H1 (cell line): ENCODE measurements around the gene ANKS1B. TPM values are rescaled to one million over a fixed set of nuclear protein-coding genes. Genes with fewer than 3 reads are reported as not detected.

Experiments
- CTCF ChIA-PET: fragments of 300-600 bp; sonication (Branson Sonifier 250); formaldehyde crosslinking; loops from one replicate; lab custom pipeline; 2021; ENCODE audit not compliant: partially characterized antibody; lab: Charles Lee
- POLR2A ChIA-PET: fragments of 300-600 bp; sonication (Branson Sonifier 250); formaldehyde crosslinking; loops from one replicate; lab custom pipeline; 2021; ENCODE audit warnings: inconsistent platforms; ENCODE audit not compliant: partially characterized antibody; lab: Charles Lee
- DNase-seq, 2 experiments: peaks; one replicate each; pipeline versions ENCODE4 v3.0.0 to v3.0.0-alpha.2; 2010 to 2022; ENCODE audit warnings: low spot score in 2 of 2, low read depth in 1 of 2, mixed read lengths in 1 of 2
- FAIRE-seq: peaks from 2 replicates; lab custom pipeline; 2011; peaks lifted over from hg19 to GRCh38; lab: Jason Lieb, UNC
- H2AFZ ChIP-seq: 2 replicates; pipeline ENCODE4 v1.8.1; 2012; ENCODE audit warnings: low read length, inconsistent platforms
- H2AK5ac ChIP-seq: 2 replicates; pipeline ENCODE4 v1.6.1; 2013; ENCODE audit warnings: low read depth, low read length
- H2BK120ac ChIP-seq: replicated peaks from 2 replicates; pipeline ENCODE3; 2013; ENCODE audit warnings: low read depth, low read length, inconsistent platforms
- H2BK12ac ChIP-seq: 2 replicates; pipeline ENCODE4 v1.6.1; 2013; ENCODE audit warnings: low read depth, low read length
- H2BK15ac ChIP-seq: 2 replicates; pipeline ENCODE4 v1.6.1; 2013; ENCODE audit warnings: low read length
- H2BK20ac ChIP-seq: 2 replicates; pipeline ENCODE4 v1.6.1; 2013; ENCODE audit warnings: low read length
- H2BK5ac ChIP-seq: 2 replicates; pipeline ENCODE4 v1.6.1; 2013; ENCODE audit warnings: low read depth, low read length
- H3K14ac ChIP-seq: 2 replicates; pipeline ENCODE4 v1.6.1; 2013; ENCODE audit warnings: inconsistent platforms; ENCODE audit not compliant: insufficient read length
- H3K18ac ChIP-seq: 2 replicates; pipeline ENCODE4 v1.6.1; 2013; ENCODE audit warnings: low read length; ENCODE audit errors: extremely low read depth
- H3K23ac ChIP-seq: 2 replicates; pipeline ENCODE4 v1.6.1; 2013; ENCODE audit warnings: inconsistent platforms; ENCODE audit not compliant: insufficient read length
- H3K23me2 ChIP-seq: 2 replicates; pipeline ENCODE4 v1.6.1; 2013; ENCODE audit warnings: low read depth, low read length
- H3K27ac ChIP-seq: 2 replicates; pipeline ENCODE4 v1.6.1; 2011; ENCODE audit warnings: low read depth, low read length, inconsistent platforms
- H3K27me3 ChIP-seq, 4 experiments: replicated peaks in 1 of 4; 1 replicate in 1 of 4; 2 replicates in 3 of 4; pipeline versions ENCODE4 v1.6.1 to v1.8.1; 2011 to 2013; ENCODE audit warnings: low read length in 3 of 4, mild to moderate bottlenecking in 3 of 4, inconsistent platforms in 2 of 4, mixed read lengths in 2 of 4, moderate library complexity in 1 of 4; ENCODE audit not compliant: control insufficient read depth in 3 of 4, insufficient read depth in 3 of 4; ENCODE audit errors: extremely low read depth in 1 of 4
- H3K36me3 ChIP-seq, 4 experiments: 2 replicates each; pipeline versions ENCODE4 v1.6.1 to v1.8.1; 2011 to 2013; ENCODE audit warnings: mild to moderate bottlenecking in 4 of 4, low read length in 3 of 4, moderate library complexity in 2 of 4, control low read depth in 1 of 4, inconsistent platforms in 1 of 4; ENCODE audit not compliant: insufficient read depth in 4 of 4, control insufficient read depth in 2 of 4
- H3K4ac ChIP-seq: replicated peaks from 2 replicates; pipeline ENCODE3; 2013; ENCODE audit warnings: low read length, low read depth, mixed read lengths, inconsistent platforms; ENCODE audit not compliant: insufficient read length
- H3K4me1 ChIP-seq, 4 experiments: replicated peaks in 1 of 4; 1 replicate in 1 of 4; 2 replicates in 3 of 4; pipeline versions ENCODE4 v1.6.1 to v1.8.1; 2011 to 2013; ENCODE audit warnings: low read length in 3 of 4, inconsistent platforms in 2 of 4, mixed read lengths in 1 of 4; ENCODE audit not compliant: insufficient read depth in 4 of 4, control insufficient read depth in 3 of 4
- H3K4me2 ChIP-seq, 2 experiments: 2 replicates each; pipeline versions ENCODE4 v1.6.1 to v1.8.1; 2011 to 2013; ENCODE audit warnings: low read depth in 2 of 2, low read length in 2 of 2, control low read depth in 1 of 2, inconsistent platforms in 1 of 2, mild to moderate bottlenecking in 1 of 2; ENCODE audit not compliant: insufficient read depth in 1 of 2
- H3K4me3 ChIP-seq, 4 experiments: fragments of 200-600, 300-600 bp in 1 of 4; sonication (generic), shearing (Covaris generic), sonication (Bioruptor Twin) in 1 of 4; 2 replicates each; pipeline versions ENCODE4 v1.5.1 to v1.8.1; 2011 to 2016; ENCODE audit warnings: low read length in 4 of 4, low read depth in 3 of 4, control low read depth in 2 of 4, inconsistent platforms in 2 of 4, mild to moderate bottlenecking in 2 of 4, mixed read lengths in 1 of 4, moderate library complexity in 1 of 4; ENCODE audit not compliant: insufficient read depth in 2 of 4; ENCODE audit errors: extremely low read depth in 1 of 4
- H3K56ac ChIP-seq: replicated peaks from 2 replicates; pipeline ENCODE3; 2013; ENCODE audit warnings: low read depth, mild to moderate bottlenecking, mixed read lengths, low read length, inconsistent platforms; ENCODE audit not compliant: insufficient read length
- H3K79me1 ChIP-seq: 2 replicates; pipeline ENCODE4 v1.6.1; 2013; ENCODE audit warnings: low read depth, low read length, control low read depth
- H3K79me2 ChIP-seq, 2 experiments: 2 replicates each; pipeline versions ENCODE4 v1.6.1 to v1.8.1; 2012 to 2013; ENCODE audit warnings: low read length in 2 of 2, mild to moderate bottlenecking in 2 of 2, inconsistent platforms in 1 of 2; ENCODE audit not compliant: insufficient read depth in 2 of 2, control insufficient read depth in 1 of 2
- H3K9ac ChIP-seq, 4 experiments: replicated peaks in 1 of 4; 1 replicate in 1 of 4; 2 replicates in 3 of 4; pipeline versions ENCODE4 v1.6.1 to v1.8.1; 2011 to 2013; ENCODE audit warnings: low read depth in 3 of 4, low read length in 3 of 4, control low read depth in 2 of 4, mild to moderate bottlenecking in 2 of 4, moderate library complexity in 2 of 4, inconsistent platforms in 1 of 4; ENCODE audit errors: extremely low read depth in 1 of 4
- H3K9me3 ChIP-seq, 2 experiments: 2 replicates each; pipeline versions ENCODE4 v1.6.1 to v1.8.1; 2012 to 2013; ENCODE audit warnings: mild to moderate bottlenecking in 2 of 2, moderate library complexity in 2 of 2, control low read depth in 1 of 2, inconsistent platforms in 1 of 2, low read depth in 1 of 2, low read length in 1 of 2, mixed read lengths in 1 of 2; ENCODE audit not compliant: insufficient read depth in 2 of 2
- H4K20me1 ChIP-seq, 2 experiments: replicated peaks in 1 of 2; 2 replicates each; pipeline versions ENCODE3 to v1.8.1; 2011 to 2013; ENCODE audit warnings: inconsistent platforms in 2 of 2, low read length in 2 of 2, mild to moderate bottlenecking in 1 of 2; ENCODE audit not compliant: insufficient read depth in 2 of 2, control insufficient read depth in 1 of 2
- H4K5ac ChIP-seq: 2 replicates; pipeline ENCODE4 v1.6.1; 2013; ENCODE audit warnings: low read length, low read depth, mixed read lengths, inconsistent platforms; ENCODE audit not compliant: insufficient read length
- H4K8ac ChIP-seq: 2 replicates; pipeline ENCODE4 v1.8.0; 2013; ENCODE audit warnings: mild to moderate bottlenecking, moderate library complexity, low read length, inconsistent platforms; ENCODE audit not compliant: insufficient read depth; ENCODE audit errors: extremely low read depth
- H4K91ac ChIP-seq: replicated peaks from 2 replicates; pipeline ENCODE3; 2013; ENCODE audit warnings: low read length, mixed read lengths, inconsistent platforms; ENCODE audit not compliant: insufficient read length
- BCL11A ChIP-seq, 2 experiments: IDR thresholded peaks; one replicate each; pipeline ENCODE4 v1.6.1; 2011; ENCODE audit warnings: low read depth in 2 of 2, low read length in 2 of 2, mild to moderate bottlenecking in 2 of 2
- EGR1 ChIP-seq: IDR thresholded peaks from 2 replicates; pipeline ENCODE4 v1.6.1; 2011; ENCODE audit warnings: low read depth, low read length, borderline replicate concordance
- MAFK ChIP-seq: IDR thresholded peaks from 2 replicates; pipeline ENCODE4 v1.6.1; 2012; ENCODE audit warnings: low read depth, mild to moderate bottlenecking, improper control_type of control experiment, low read length
- PHF8 ChIP-seq: fragments of 200-600 bp; sonication (generic); conservative IDR thresholded peaks from 2 replicates; pipeline ENCODE4 v1.7.1; 2012; ENCODE audit warnings: low read depth, mild to moderate bottlenecking, inconsistent platforms, low read length, moderate library complexity
- POLR2AphosphoS5 ChIP-seq: IDR thresholded peaks from 2 replicates; pipeline ENCODE4 v1.6.1; 2011; ENCODE audit warnings: low read depth, low read length
- POU5F1 ChIP-seq: IDR thresholded peaks from 2 replicates; pipeline ENCODE4 v1.6.1; 2011; ENCODE audit warnings: low read depth, mild to moderate bottlenecking, low read length, moderate library complexity
- RNF2 ChIP-seq: fragments of 200-900, 300-1000 bp; sonication (generic); IDR thresholded peaks from 2 replicates; pipeline ENCODE4 v1.7.1; 2016; ENCODE audit warnings: borderline replicate concordance, low read depth, mild to moderate bottlenecking, antibody characterized with exemption, low read length; ENCODE audit not compliant: poor library complexity, severe bottlenecking; ENCODE audit errors: missing control alignments
- SIN3A ChIP-seq, 2 experiments: IDR thresholded peaks in 1 of 2; conservative IDR thresholded peaks in 1 of 2; 2 replicates each; pipeline ENCODE4 v1.6.1; 2011 to 2012; ENCODE audit warnings: low read length in 2 of 2, improper control_type of control experiment in 1 of 2, low read depth in 1 of 2, mild to moderate bottlenecking in 1 of 2
- TAF7 ChIP-seq: optimal IDR thresholded peaks from 2 replicates; pipeline ENCODE3; 2011; ENCODE audit warnings: low read depth, mild to moderate bottlenecking, inconsistent platforms, low read length, moderate library complexity, borderline replicate concordance
- TCF12 ChIP-seq: IDR thresholded peaks from 2 replicates; pipeline ENCODE4 v1.6.1; 2011; ENCODE audit warnings: low read depth, mild to moderate bottlenecking, low read length
- WGBS, 2 experiments: shearing (Covaris generic) in 1 of 2; methylation state at CpG; one replicate each; pipeline versions ENCODE4 v1.1.6 to v1.1.7; 2013 to 2015; ENCODE audit warnings: low lambda C conversion rate in 2 of 2, mixed read lengths in 2 of 2, inconsistent platforms in 1 of 2, low coverage in 1 of 2, missing lambda C conversion rate in 1 of 2; ENCODE audit not compliant: insufficient replicate concordance in 2 of 2, insufficient coverage in 1 of 2, insufficient read length in 1 of 2; ENCODE audit errors: extremely low coverage in 1 of 2, missing lambda C conversion rate in 1 of 2; 5-methylcytosine and 5-hydroxymethylcytosine counted together
- polyA plus RNA-seq, 7 experiments: library from polyadenylated mRNA; depleted of rRNA in 3 of 7; stranded (reverse) in 5 of 7; unstranded in 2 of 7; fragments of >200 nt in 5 of 7; fragments of 200-250 nt in 2 of 7; gene quantifications; 1 replicate in 5 of 7; 2 replicates in 1 of 7; 4 replicates in 1 of 7; pipeline versions ENCODE4 v1.2.1 to v1.2.3, GENCODE V29; 2011 to 2013; ENCODE audit warnings: missing spikeins in 2 of 7, mixed read lengths in 2 of 7
- total RNA-seq: library from RNA; stranded (reverse); fragmentation: NEBNext Ultra II Directional; extraction: Animal tissue kit (Norgen Biotek cat#: 25700); gene quantifications from 2 replicates; pipeline ENCODE4 v1.2.1, GENCODE V29; 2021
- TF ChIP-seq, protein P1 (sequence below): IDR thresholded peaks from 2 replicates; pipeline ENCODE4 v1.6.1; 2011; ENCODE audit warnings: low read length, improper control_type of control experiment

The ANKS1B gene
- total and polyA plus RNA-seq, 2 of the 8 experiments (the other 6 are each of a cell fraction or from before 2014, with no cell fraction given) = 2.7 to 6.1 TPM

GRCh38 chr12:99549651-99550050 lies 435.1 kb downstream of the ANKS1B start:
- Histone ChIP-seq H4K91ac (no peak overlapping the region), H3K79me2 (no peaks in the 10 kb centered on the region), H3K18ac (no peak overlapping the region), H2AFZ (no peak overlapping the region), H3K23me2 (no peaks in the 10 kb centered on the region; the same call in 1 of the 2 replicates), H2BK15ac (no peak overlapping the region), H3K23ac (no peak overlapping the region), H2BK20ac (no peak overlapping the region), H2BK12ac (no peak overlapping the region), H2BK120ac (no peak overlapping the region), H3K4ac (no peak overlapping the region), H4K5ac (no peak overlapping the region), H3K14ac (no peak overlapping the region), H3K36me3 (no peaks in the 10 kb centered on the region), H3K9ac (no peak overlapping the region), H3K27ac (no peak overlapping the region), H3K4me2 (no peak overlapping the region), H3K9me3 (no peaks in the 10 kb centered on the region), H3K4me1 (no peaks in the 10 kb centered on the region), H4K8ac (no peak overlapping the region), H2AK5ac (no peak overlapping the region), H3K4me3 (no peak overlapping the region), H3K27me3 (no peaks in the 10 kb centered on the region), H3K79me1 (no peaks in the 10 kb centered on the region), H2BK5ac (no peak overlapping the region), H4K20me1 (no peaks in the 10 kb centered on the region), H3K56ac (no peak overlapping the region)
- FAIRE-seq = no peak
- WGBS, 2 experiments = 95% methylated on average over 5 of the region's 5 CpGs; no CpG with 5 or more reads in 1 of the 2 experiments
- no peak for TF ChIP-seq MAFK
- no peak for TF ChIP-seq SIN3A (conservative IDR thresholded peaks at IDR 0.05 in 1 of 2, IDR thresholded peaks at IDR 0.05 in 1 of 2; ENCODE audit: low read depth in 1 of 2, low read length in 2 of 2)
- no peak for TF ChIP-seq BCL11A (IDR thresholded peaks at IDR 0.05; ENCODE audit: low read depth in 2 of 2, low read length in 2 of 2)
- no peak for TF ChIP-seq TAF7
- TF ChIP-seq, protein P1, sequence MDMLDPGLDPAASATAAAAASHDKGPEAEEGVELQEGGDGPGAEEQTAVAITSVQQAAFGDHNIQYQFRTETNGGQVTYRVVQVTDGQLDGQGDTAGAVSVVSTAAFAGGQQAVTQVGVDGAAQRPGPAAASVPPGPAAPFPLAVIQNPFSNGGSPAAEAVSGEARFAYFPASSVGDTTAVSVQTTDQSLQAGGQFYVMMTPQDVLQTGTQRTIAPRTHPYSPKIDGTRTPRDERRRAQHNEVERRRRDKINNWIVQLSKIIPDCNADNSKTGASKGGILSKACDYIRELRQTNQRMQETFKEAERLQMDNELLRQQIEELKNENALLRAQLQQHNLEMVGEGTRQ = no peak
- no peak for TF ChIP-seq RNF2
- TF ChIP-seq POLR2AphosphoS5 = no peak
- TF ChIP-seq EGR1 = no peak
- no peak for TF ChIP-seq PHF8
- TF ChIP-seq POU5F1 = no peak
- no peak for TF ChIP-seq TCF12
- DNase-seq = no peak
- ChIA-PET CTCF (no interaction called here), POLR2A (no interaction called here)
